ENCODE data around the gene TMOD1.

TMOD1 gene

DNA sequence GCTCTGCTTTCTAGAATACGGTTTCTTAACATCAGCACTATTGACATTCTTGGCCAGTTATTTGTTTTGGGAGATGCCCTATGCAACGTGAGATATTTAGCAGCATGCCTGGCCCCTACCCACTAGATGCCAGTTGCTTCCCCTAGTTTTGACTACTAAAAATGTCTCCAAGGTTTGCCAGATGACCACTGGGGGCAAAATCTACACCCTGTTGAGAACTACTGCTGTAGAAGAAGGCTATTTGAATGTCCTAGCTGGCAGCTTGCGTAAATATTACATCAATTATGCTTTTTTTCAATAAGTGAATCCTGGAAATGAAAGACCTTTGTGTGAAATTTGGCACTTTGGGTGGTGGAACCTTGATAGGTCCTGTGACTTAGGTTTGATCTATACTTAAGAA, 137.2 kb downstream of the TMOD1 start:
- Histone ChIP-seq H3K4me3 (replicated peaks; ENCODE audit: low read depth, low read length) (no peak overlapping the region), H3K36me3 (ENCODE audit: control insufficient read depth, insufficient read depth, low read length) (no peaks in the 10 kb centered on the region; the same call in 1 of the 2 replicates), H3K27me3 (replicated peaks; ENCODE audit: control insufficient read depth, insufficient read depth, low read length) (no peaks in the 10 kb centered on the region)
- DNase-seq (ENCODE audit: extremely low read depth, insufficient read length), result no peak
- peak; percentile 19 for TF ChIP-seq CTCF (IDR thresholded peaks at IDR 0.05; ENCODE audit: insufficient read depth, low read length, poor library complexity, severe bottlenecking)

DNA sequence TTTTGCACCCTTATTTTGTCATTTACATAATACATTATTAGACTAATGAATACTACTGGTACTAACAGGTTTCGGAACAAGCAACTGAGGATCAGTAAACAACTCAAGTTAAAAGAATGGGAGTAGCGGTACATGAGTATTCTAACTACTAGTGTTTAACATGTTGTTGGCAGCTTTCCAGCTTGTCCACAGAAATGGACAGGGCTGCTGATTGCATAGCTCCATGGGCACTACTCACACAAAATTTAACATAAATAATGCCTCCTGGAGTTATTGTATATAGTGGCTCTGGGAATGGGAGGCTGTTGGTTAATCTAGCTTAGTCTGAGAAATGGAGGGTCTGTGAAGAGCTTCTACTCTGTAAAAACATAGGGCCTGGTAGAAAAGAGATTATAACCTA, 138.9 kb downstream of the TMOD1 start:
- peaks cover 1% of the 10 kb centered on the region for H3K36me3 ChIP-seq (ENCODE audit: control insufficient read depth, insufficient read depth, low read length)
- no peak for TF ChIP-seq CTCF (IDR thresholded peaks at IDR 0.05; ENCODE audit: insufficient read depth, low read length, poor library complexity, severe bottlenecking)
- no peak for DNase-seq (ENCODE audit: extremely low read depth, insufficient read length)

GRCh38 chr9:97645720-97646119, 144.3 kb downstream of the TMOD1 start:
- peaks cover 9% of the 10 kb centered on the region for H3K36me3 ChIP-seq (ENCODE audit: control insufficient read depth, insufficient read depth, low read length)

More for the DNA sequence above, 138.9 kb downstream of the TMOD1 start:
- no peak overlapping the region for H3K4me3 ChIP-seq (replicated peaks; ENCODE audit: low read depth, low read length)
- H3K27me3 ChIP-seq (replicated peaks; ENCODE audit: control insufficient read depth, insufficient read depth, low read length), result no peaks in the 10 kb centered on the region

DNA sequence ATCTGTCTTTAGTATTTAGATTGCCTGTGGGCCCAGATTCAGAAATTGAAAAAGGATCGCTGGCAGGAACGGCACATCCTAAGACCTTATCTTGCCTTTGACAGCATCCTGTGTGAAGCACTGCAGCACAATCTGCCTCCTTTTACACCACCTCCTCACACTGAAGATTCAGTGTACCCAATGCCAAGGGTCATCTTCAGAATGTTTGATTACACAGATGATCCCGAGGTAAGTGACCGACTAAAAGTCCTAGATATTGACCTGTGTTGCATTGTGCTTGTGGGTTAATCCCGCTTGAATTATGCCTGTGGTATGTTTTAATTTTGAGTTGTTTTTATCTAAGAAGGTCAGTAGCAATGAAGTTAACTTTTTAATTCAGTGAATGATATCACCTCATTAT, 146.5 kb downstream of the TMOD1 start:
- no peak for TF ChIP-seq CTCF (IDR thresholded peaks at IDR 0.05; ENCODE audit: insufficient read depth, low read length, poor library complexity, severe bottlenecking)
- no peaks in the 10 kb centered on the region for H3K27me3 ChIP-seq (replicated peaks; ENCODE audit: control insufficient read depth, insufficient read depth, low read length)
- DNase-seq (ENCODE audit: extremely low read depth, insufficient read length), result no peak
- H3K4me3 ChIP-seq (replicated peaks; ENCODE audit: low read depth, low read length), result no peak overlapping the region
- H3K36me3 ChIP-seq (ENCODE audit: control insufficient read depth, insufficient read depth, low read length), result peaks cover 10% of the 10 kb centered on the region

More at GRCh38 chr9:97645720-97646119, 144.3 kb downstream of the TMOD1 start:
- no peak for DNase-seq (ENCODE audit: extremely low read depth, insufficient read length)
- Histone ChIP-seq H3K27me3 (replicated peaks; ENCODE audit: control insufficient read depth, insufficient read depth, low read length) (no peaks in the 10 kb centered on the region), H3K4me3 (replicated peaks; ENCODE audit: low read depth, low read length) (no peak overlapping the region)
- TF ChIP-seq CTCF (IDR thresholded peaks at IDR 0.05; ENCODE audit: insufficient read depth, low read length, poor library complexity, severe bottlenecking), result no peak

Data from GM06990 (cell line).